Aorta (tissue), 5 donors: Measurements from ENCODE around the gene CALR3. TPM values are rescaled to one million over a fixed set of nuclear protein-coding genes. Genes with fewer than 3 reads are reported as not detected.
A peak's percentile ranks its signal among the peaks of the same experiment; 100 is the strongest.
"Not testable (repeated sequence)": the region's sequence is repeated elsewhere in the genome, so short reads cannot be mapped to it uniquely, and the experiment has no call there.

Experiments used
- ATAC-seq: fragments of 200-7000 bp; cut with Tn5 transposase; one replicate; pipeline ENCODE4 v1.9.1; 2022; ENCODE audit warnings: moderate library complexity; ENCODE audit not compliant: low FRiP score
- DNase-seq, 2 donors: peaks; one replicate each; pipeline ENCODE4 v3.0.0-alpha.2; 2020
- H3K27ac ChIP-seq, 2 donors: one replicate each; pipeline ENCODE4 v1.5.1; 2013; ENCODE audit warnings: low read length in 2 of 2, mild to moderate bottlenecking in 2 of 2, moderate library complexity in 2 of 2, control low read depth in 1 of 2, inconsistent platforms in 1 of 2, low read depth in 1 of 2
- H3K27me3 ChIP-seq, 2 donors: one replicate each; pipeline ENCODE4 v1.6.1; 2013; ENCODE audit warnings: control low read depth in 1 of 2, low read length in 1 of 2, mild to moderate bottlenecking in 1 of 2, moderate library complexity in 1 of 2; ENCODE audit not compliant: insufficient read depth in 2 of 2, control insufficient read depth in 1 of 2
- H3K36me3 ChIP-seq, 2 donors: one replicate each; pipeline ENCODE4 v1.6.1; 2013; ENCODE audit warnings: control low read depth in 1 of 2, low read length in 1 of 2, mild to moderate bottlenecking in 1 of 2; ENCODE audit not compliant: insufficient read depth in 2 of 2, control insufficient read depth in 1 of 2
- H3K4me1 ChIP-seq, 2 donors: one replicate each; pipeline ENCODE4 v1.6.1; 2013; ENCODE audit warnings: low read length in 2 of 2, control low read depth in 1 of 2, mild to moderate bottlenecking in 1 of 2, moderate library complexity in 1 of 2; ENCODE audit not compliant: insufficient read depth in 2 of 2, control insufficient read depth in 1 of 2
- H3K4me3 ChIP-seq, 2 donors: one replicate each; pipeline ENCODE4 v1.5.1; 2013; ENCODE audit warnings: low read length in 2 of 2, control low read depth in 1 of 2, mild to moderate bottlenecking in 1 of 2
- H3K9me3 ChIP-seq: one replicate; pipeline ENCODE4 v1.6.1; 2013; ENCODE audit warnings: mild to moderate bottlenecking, low read length; ENCODE audit not compliant: control insufficient read depth
- WGBS, 2 donors: extraction: QIAGEN DNeasy Blood & Tissue Kit; methylation state at CpG; one replicate each; pipeline ENCODE4 v1.1.7; 2013; 5-methylcytosine and 5-hydroxymethylcytosine counted together
- intact Hi-C, 2 donors: fragments of 100-400 bp; cut with DNase I; formaldehyde crosslinking; loops; one replicate each; pipeline versions ENCODE4 v1.14.2 to v1.15.0; 2022
- polyA plus RNA-seq, 2 donors: library from polyadenylated mRNA; stranded (reverse); fragments of 200-250 nt; gene quantifications; one replicate each; pipeline ENCODE4 v1.2.3, GENCODE V29; 2013
- total RNA-seq, 2 donors: library from RNA; stranded (reverse); fragmentation: NEBNext Ultra II Directional; extraction: Animal tissue kit (Norgen Biotek cat#: 25700); gene quantifications; one replicate each; pipeline ENCODE4 v1.2.1, GENCODE V29; 2021
- donor health status: healthy with polysubstance abuse.
- donor health status: Bipolar disorder and iron deficiency.
- donor health status: DM: no; HTN: no; CAD: no.
- donor health status: DM: no; HTN: no; CAD: no.
- donor health status: DM: yes; HTN: yes; CAD: no.

CALR3 gene
- total and polyA plus RNA-seq, 4 donors, result not detected

DNA sequence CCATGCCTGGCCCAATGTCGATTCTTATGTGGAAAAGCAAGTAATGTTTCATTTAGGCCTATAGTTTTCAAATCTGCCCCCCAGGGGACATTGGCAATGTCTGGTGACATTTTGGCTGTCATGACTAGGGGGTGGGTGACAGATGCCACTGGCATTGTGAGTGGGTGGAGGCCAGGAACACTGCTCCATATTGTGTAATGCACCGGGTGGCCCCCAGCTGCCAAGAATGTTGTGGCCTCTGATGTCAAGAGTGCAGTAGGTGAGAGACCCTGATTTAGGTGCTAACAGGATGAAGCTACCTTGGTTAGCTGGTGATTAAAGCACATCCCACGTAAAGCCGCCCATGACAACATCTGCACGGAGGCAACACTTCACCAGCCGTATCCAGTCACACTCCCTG lies 11.0 kb upstream of the CALR3 start:
- no peak overlapping the region for H3K4me3 ChIP-seq
- intact Hi-C loops, result no loop called here
- DNase-seq (no peak), ATAC-seq (no peak)
- 86 to 91% methylated on average over 6 of the region's 6 CpGs for WGBS, 2 donors
- H3K27me3 ChIP-seq, result no peaks in the 10 kb centered on the region
- no peaks in the 10 kb centered on the region for H3K4me1 ChIP-seq
- peaks cover 2 to 4% of the 10 kb centered on the region in 2 donors for H3K36me3 ChIP-seq
- H3K27ac ChIP-seq, result no peak overlapping the region
- no peaks in the 10 kb centered on the region for H3K9me3 ChIP-seq

DNA sequence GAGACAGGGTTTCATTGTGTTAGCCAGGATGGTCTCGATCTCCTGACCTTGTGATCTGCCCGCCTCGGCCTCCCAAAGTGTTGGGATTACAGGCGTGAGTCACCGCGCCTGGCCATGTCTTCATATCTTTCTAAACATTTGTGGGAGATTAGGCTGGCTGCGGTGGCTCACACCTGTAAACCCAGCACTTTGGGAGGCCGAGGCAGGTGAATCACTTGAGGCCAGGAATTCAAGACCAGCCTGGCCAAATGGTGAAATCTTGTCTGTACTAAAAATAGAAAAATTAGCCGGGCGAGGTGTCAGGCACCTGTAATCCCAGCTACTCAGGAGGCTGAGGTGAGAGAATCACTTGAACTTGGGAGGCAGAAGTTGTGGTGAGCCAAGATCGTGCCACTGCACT lies 10.2 kb upstream of the CALR3 start:
- H3K4me3 ChIP-seq, H3K27ac ChIP-seq, H3K4me1 ChIP-seq, ATAC-seq, DNase-seq, H3K9me3 ChIP-seq, intact Hi-C loops, H3K36me3 ChIP-seq, H3K27me3 ChIP-seq: not testable (repeated sequence)
- WGBS, 2 donors, result 95 to 96% methylated on average over 11 of the region's 11 CpGs

- intact Hi-C loops, result no loop called here
- WGBS, 2 donors, result 82 to 87% methylated on average over 3 of the region's 3 CpGs
These were observed 8.3 kb upstream of the CALR3 start for GRCh38 chr19:16504271-16504670.

DNA sequence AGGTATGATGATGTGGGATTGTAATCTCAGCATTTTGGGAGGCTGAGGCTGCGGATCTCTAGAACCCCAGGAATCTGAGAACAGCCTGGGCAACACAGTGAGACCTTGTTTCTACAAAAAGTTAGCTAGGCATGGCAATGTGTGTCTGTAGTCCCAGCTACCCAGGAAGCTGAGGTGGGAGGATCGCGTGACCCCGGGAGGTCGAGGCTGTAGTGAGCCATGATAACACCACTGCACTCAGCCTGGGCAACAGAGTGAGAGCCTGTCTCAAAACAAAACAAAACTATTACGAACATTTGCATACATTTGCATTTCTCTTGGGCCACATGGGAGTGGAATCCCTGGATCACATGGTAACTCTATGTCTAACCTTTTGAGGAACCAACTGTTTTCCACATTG lies 1.9 kb upstream of the CALR3 start:
- Histone ChIP-seq H3K27me3 (no peaks in the 10 kb centered on the region), H3K4me3 (no peak overlapping the region), H3K9me3 (no peaks in the 10 kb centered on the region), H3K36me3 (no peaks in the 10 kb centered on the region), H3K27ac (no peak overlapping the region), H3K4me1 (no peaks in the 10 kb centered on the region)
- intact Hi-C loops, result no loop called here
- DNase-seq, result no peak
- 88 to 94% methylated on average over 6 of the region's 6 CpGs for WGBS, 2 donors
- ATAC-seq, result no peak

More at GRCh38 chr19:16504271-16504670, 8.3 kb upstream of the CALR3 start:
- H3K4me3 ChIP-seq, result no peak overlapping the region
- no peak overlapping the region for H3K27ac ChIP-seq
- H3K4me1 ChIP-seq, result no peaks in the 10 kb centered on the region
- no peaks in the 10 kb centered on the region for H3K27me3 ChIP-seq
- ATAC-seq (no peak), DNase-seq (no peak)
- peaks cover 2 to 4% of the 10 kb centered on the region in 2 donors for H3K36me3 ChIP-seq
- H3K9me3 ChIP-seq, result no peaks in the 10 kb centered on the region

DNA sequence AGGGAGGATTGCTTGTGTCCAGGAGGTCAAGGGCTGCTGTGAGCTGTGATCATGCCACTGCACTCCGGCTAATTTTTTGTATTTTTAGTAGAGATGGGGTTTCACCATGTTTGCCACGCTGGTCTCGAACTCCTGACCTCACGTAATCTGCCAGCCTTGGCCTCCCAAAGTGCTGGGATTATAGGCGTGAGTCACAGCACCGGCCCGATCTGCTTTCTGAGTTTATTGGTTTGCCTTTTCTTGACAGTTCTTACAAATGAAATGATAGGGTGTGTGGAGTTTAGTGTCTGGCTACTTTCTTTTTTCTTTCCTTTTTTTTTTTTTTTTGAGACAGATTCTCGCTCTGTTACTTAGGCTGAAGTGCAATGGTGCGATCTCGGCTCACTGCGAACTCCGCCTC lies 1.1 kb upstream of the CALR3 start:
- no peaks in the 10 kb centered on the region for H3K9me3 ChIP-seq
- no peaks in the 10 kb centered on the region for H3K27me3 ChIP-seq
- WGBS, 2 donors, result 85 to 86% methylated on average over 12 of the region's 12 CpGs
- no peak for DNase-seq
- ATAC-seq, result no peak
- no peaks in the 10 kb centered on the region for H3K36me3 ChIP-seq
- H3K4me3 ChIP-seq, result no peak overlapping the region
- H3K27ac ChIP-seq, result no peak overlapping the region
- no peaks in the 10 kb centered on the region for H3K4me1 ChIP-seq
- intact Hi-C loops, result no loop called here

DNA sequence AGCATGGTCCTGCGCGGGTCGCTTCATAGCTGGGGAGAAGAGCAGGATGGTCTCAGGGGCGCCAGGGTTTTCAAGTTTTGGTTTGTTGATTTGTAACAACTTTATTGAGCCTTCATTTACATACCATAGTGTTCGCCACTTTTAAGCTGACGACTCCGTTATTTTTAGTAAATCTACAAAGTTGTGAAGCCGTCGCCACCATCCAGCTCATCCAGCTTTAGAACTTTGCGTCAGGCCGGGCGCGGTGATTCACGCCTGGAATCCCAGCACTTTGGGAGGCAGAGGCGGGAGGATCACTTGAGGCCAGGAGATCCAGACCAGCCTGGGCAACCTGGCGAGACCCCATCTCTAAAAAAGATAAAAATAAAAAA lies 631 bp upstream of the CALR3 start:
- ATAC-seq (peak; percentile 5), DNase-seq (peak in 1 of 2 donors; percentile 90)
- Histone ChIP-seq H3K4me1 (no peaks in the 10 kb centered on the region), H3K27me3 (no peaks in the 10 kb centered on the region), H3K9me3 (no peaks in the 10 kb centered on the region), H3K27ac (peak overlapping the region in 1 of 2 donors; percentile 15), H3K36me3 (no peaks in the 10 kb centered on the region), H3K4me3 (peak overlapping the region; percentile 49 to 74)
- intact Hi-C loops, result no loop called here
- 12 to 15% methylated on average over 16 of the region's 16 CpGs for WGBS, 2 donors

DNA sequence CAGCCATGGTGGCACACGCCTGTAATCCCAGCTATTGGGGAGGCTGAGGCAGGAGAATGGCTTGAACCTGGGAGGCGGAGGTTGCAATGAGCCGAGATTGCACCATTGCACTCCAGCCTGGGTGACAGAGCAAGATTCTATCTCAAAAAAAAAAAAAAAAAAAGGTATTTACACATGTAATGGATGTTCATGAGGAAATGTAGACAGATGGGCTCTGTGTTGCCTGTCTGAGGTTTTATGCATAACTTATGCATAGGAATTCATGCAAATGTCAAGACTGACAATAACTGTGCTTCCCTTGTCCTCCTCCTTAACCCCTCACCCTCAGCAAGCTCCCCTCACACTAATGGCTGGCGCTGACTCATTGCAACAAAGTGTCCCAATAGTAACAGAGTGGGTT lies 9.5 kb downstream of the CALR3 start:
- DNase-seq, H3K4me1 ChIP-seq, H3K4me3 ChIP-seq, intact Hi-C loops, H3K9me3 ChIP-seq, H3K27me3 ChIP-seq, H3K27ac ChIP-seq, H3K36me3 ChIP-seq, ATAC-seq: not testable (repeated sequence)
- 92 to 96% methylated on average over 4 of the region's 4 CpGs for WGBS, 2 donors

DNA sequence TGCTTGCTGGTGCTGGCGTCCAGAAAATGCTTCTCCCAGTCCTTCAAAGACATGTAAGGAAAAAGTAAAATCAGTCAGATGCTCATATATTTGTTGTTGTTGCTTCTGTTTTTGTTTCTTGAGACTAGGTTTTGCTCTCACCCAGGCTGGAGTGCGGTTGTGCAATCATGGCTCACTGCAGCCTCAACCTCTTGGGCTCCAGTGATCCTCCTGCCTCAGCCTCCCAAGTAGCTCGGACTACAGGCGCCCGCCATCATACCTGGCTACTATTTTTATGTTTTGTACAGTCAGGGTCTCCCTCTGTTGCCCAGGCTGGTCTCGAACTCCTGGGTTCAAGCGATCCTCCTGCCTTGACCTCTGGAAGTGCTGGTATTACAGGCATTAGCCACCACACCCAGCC lies 13.2 kb downstream of the CALR3 start:
- Histone ChIP-seq H3K4me3 (no peak overlapping the region), H3K9me3 (no peaks in the 10 kb centered on the region), H3K27me3 (no peaks in the 10 kb centered on the region), H3K27ac (no peak overlapping the region), H3K36me3 (no peaks in the 10 kb centered on the region), H3K4me1 (no peaks in the 10 kb centered on the region)
- 81 to 91% methylated on average over 7 of the region's 7 CpGs for WGBS, 2 donors
- DNase-seq, result no peak
- ATAC-seq, result no peak
- intact Hi-C loops, result no loop called here

DNA sequence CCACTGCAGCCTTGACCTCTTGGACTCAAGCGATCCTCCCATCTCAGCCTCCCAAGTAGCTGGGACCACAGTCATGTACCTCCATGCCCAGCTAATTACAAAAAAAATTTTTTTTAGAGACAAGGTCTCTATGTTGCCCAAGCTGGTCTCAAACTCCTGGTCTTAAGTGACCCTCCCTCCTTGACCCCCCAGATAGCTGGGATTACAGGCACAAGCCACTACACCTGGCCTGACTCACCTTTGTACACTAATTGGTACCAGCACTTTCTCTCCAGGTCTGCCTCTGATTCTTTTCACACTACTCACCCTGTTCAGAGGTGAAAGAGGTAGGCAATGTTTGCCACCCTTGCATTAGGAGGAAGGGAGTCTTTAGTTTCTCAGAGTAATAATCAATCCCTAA lies 18.7 kb downstream of the CALR3 start:
- Histone ChIP-seq H3K27ac (no peak overlapping the region), H3K9me3 (no peaks in the 10 kb centered on the region), H3K4me3 (no peak overlapping the region), H3K27me3 (no peaks in the 10 kb centered on the region), H3K36me3 (no peaks in the 10 kb centered on the region), H3K4me1 (no peaks in the 10 kb centered on the region)
- 100% methylated on average over 1 of the region's 1 CpG for WGBS, 2 donors
- intact Hi-C loops, result no loop called here
- ATAC-seq (no peak), DNase-seq (no peak)
